T-helper 1 cell treated with Interleukin-12 subunit alpha and Interleukin-12 subunit beta and Interleukin-4 antibody, amounts not matched to agents 30 μg/mL and 1 μg/mL, for 36 hours (primary cell): ENCODE results near the gene SEPTIN7.

Experiments used
- H3K27ac Mint-ChIP-seq: one replicate; pipeline ENCODE4 v1.8.0; 2021; ENCODE audit warnings: mild to moderate bottlenecking, mixed read lengths
- H3K27me3 Mint-ChIP-seq: one replicate; pipeline ENCODE4 v1.8.0; 2021; ENCODE audit warnings: low read depth, mixed read lengths
- H3K36me3 Mint-ChIP-seq: one replicate; pipeline ENCODE4 v1.8.0; 2021; ENCODE audit warnings: low read depth, mixed read lengths
- H3K4me1 Mint-ChIP-seq: one replicate; pipeline ENCODE4 v1.8.0; 2021; ENCODE audit warnings: low read depth, mixed read lengths
- H3K4me3 Mint-ChIP-seq: one replicate; pipeline ENCODE4 v1.8.0; 2021; ENCODE audit warnings: mild to moderate bottlenecking, moderate library complexity, mixed read lengths
- H3K9me3 Mint-ChIP-seq: one replicate; pipeline ENCODE4 v1.8.0; 2021; ENCODE audit warnings: mixed read lengths

Gene SEPTIN7

DNA sequence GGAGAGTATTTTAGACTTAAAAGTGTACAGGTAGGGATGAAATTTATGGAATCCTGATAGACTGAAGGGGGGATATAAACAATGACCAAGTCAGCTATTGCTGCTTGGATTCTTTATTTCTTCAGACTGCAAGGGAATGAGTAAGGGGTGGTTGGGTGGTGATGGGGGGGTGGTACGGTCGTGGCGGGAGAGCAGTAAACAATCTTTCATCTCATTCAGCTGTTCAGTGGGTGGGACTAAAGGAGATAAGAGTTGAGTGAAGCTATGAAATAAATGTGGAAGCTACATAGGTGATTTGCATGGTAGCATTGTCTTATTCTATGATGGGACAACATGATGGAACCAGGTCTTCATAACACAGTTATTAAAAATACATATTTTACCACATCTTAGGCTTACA lies 1.8 kb downstream of the SEPTIN7 start:
- peaks cover 10% of the 10 kb centered on the region for H3K36me3 Mint-ChIP-seq
- H3K4me3 Mint-ChIP-seq: peak overlapping the region; percentile 94
- no peaks in the 10 kb centered on the region for H3K9me3 Mint-ChIP-seq
- H3K4me1 Mint-ChIP-seq: peaks cover 38% of the 10 kb centered on the region
- no peaks in the 10 kb centered on the region for H3K27me3 Mint-ChIP-seq
- H3K27ac Mint-ChIP-seq: peak overlapping the region; percentile 88

DNA sequence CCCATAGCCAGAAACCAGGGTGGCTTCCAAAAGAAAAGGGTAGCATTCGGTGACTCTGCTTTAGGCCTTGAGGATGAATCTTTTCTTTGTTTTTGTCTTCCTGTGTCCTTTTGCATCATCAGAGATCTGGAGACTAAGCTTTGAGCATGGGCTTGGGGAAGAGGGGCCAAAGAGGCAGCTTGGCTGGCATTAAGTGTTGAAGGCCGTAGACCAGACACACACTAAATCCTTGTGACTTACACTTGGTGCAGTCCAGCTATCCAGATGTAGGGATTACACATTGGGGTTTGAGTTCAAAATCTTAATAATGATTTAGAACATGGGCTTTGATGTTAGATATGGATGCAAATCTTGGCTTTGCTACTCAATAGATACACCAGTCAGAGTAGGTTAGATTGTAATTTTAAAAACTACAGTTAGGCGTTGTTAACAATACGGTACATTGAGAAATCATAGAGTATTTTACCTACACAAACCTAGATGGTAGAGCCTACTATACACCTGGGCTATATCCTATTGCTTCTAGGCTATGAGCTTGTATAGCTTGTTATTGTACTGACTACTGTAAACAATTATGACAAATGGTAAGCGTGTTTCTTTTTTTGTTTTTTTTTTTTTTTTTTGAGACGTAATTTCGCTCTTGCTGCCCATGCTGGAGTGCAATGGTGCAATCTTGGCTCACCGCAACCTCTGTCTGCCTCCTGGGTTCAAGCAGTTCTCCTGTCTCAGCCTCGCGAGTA lies 3.5 kb downstream of the SEPTIN7 start:
- Mint-ChIP-seq H3K27me3 (no peaks in the 10 kb centered on the region), H3K4me3 (no peak overlapping the region), H3K9me3 (no peaks in the 10 kb centered on the region), H3K36me3 (peaks cover 15% of the 10 kb centered on the region), H3K27ac (no peak overlapping the region), H3K4me1 (peaks cover 48% of the 10 kb centered on the region)

DNA sequence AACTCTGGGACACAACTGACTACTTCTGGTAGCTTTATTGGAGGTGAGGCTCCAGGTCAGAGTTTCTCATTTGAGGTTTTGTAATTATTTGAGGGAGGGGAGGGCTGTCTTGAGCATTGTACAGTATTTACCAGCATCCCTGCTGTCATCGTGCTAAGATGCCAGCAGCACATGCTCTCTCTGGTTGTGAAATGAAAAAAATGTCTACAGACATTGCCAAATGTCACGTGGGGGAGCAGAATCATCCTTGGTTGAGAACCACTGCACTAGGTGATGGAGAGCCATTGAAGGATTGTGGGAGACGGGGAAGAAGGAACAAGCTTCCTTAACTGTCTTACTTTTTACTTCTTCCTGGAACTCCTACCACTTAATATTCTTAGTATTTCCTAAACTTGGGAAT lies 5.0 kb downstream of the SEPTIN7 start:
- peaks cover 20% of the 10 kb centered on the region for H3K36me3 Mint-ChIP-seq
- peaks cover 49% of the 10 kb centered on the region for H3K4me1 Mint-ChIP-seq

DNA sequence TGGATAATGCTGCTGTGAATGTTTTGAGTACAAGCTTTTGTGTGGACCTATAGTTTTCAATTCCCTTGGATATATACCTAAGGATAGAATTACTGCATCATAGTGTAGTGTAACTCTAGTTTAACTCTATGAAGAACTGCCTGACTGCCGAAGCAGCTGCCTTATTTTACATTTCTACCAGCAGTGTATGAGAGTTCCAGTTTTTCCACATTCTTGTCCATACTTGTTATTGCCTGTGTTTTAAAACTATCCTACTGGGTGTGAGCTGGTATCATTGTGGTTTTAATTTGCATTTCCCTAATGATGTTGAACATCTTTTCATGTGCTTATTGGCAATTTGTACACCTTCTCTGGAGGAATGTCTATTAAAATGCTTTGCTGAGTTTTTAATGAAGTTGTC lies 15.7 kb downstream of the SEPTIN7 start:
- H3K27ac Mint-ChIP-seq: no peak overlapping the region
- no peak overlapping the region for H3K4me3 Mint-ChIP-seq
- peaks cover 38% of the 10 kb centered on the region for H3K4me1 Mint-ChIP-seq
- no peaks in the 10 kb centered on the region for H3K27me3 Mint-ChIP-seq
- H3K9me3 Mint-ChIP-seq: peaks cover 26% of the 10 kb centered on the region
- H3K36me3 Mint-ChIP-seq: peaks cover 26% of the 10 kb centered on the region

More for the DNA sequence above, 5.0 kb downstream of the SEPTIN7 start:
- H3K9me3 Mint-ChIP-seq: no peaks in the 10 kb centered on the region
- H3K27ac Mint-ChIP-seq: no peak overlapping the region
- no peaks in the 10 kb centered on the region for H3K27me3 Mint-ChIP-seq
- H3K4me3 Mint-ChIP-seq: no peak overlapping the region

DNA sequence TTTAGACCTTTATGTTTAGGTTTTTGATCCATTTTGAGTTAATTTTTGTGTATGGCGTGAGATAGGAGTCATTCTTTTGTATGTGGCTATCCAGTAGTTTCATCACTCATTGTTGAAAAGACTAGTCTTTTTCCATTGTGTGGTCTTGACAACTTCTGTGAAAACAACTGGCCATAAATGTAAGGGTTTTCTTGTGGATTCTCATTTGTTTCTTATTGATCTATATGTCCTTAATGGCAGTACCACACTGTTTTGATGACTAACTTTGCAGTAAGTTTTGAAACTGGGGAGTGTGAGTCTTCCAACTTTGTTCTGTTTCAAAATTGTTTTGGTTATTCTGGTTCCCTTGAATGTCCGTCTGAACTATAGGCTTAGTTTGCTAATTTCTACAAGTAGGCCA lies 16.3 kb downstream of the SEPTIN7 start:
- Mint-ChIP-seq H3K27me3 (no peaks in the 10 kb centered on the region), H3K4me3 (no peak overlapping the region), H3K9me3 (peaks cover 26% of the 10 kb centered on the region), H3K4me1 (peaks cover 38% of the 10 kb centered on the region), H3K27ac (no peak overlapping the region), H3K36me3 (peaks cover 26% of the 10 kb centered on the region)

DNA sequence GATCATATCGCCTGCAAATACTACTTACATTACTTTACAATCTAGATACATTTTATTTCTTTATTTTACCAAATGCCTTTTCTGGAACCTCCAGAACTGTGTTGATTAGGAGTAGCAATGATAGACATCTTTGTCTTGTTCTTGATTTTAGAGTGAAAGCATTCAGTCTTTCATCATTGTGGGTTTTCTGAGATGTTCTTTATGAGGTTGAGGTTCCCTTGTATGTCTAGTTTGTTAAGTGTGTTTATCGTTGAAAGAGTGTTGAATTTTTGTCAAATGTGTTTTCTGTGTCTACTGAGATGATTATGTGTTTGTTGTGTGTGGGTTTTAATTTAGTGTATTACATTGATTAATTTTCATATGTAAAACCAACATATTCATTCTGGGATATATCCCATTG lies 17.1 kb downstream of the SEPTIN7 start:
- Mint-ChIP-seq H3K27ac (no peak overlapping the region), H3K4me1 (peaks cover 40% of the 10 kb centered on the region), H3K36me3 (peaks cover 26% of the 10 kb centered on the region), H3K27me3 (no peaks in the 10 kb centered on the region), H3K4me3 (no peak overlapping the region), H3K9me3 (peaks cover 26% of the 10 kb centered on the region)

DNA sequence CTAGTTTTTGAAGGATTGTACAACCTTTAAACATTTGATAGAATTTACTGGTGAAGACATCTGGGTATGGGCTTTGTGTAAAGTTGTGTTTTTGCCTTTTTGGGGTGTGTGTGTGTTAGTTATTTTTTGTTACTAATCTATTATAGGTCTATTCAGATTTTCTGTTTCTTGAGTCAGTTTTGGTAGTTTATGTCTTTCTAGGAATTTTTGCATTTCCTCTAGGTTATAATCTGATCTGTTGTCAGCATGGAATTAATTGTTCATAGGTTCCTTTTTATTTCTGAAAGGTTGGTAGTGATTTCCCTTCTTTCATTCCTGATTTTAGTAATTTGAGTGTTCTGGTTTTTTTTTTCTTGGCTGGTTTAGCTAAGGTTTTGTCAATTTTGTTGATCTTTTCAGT lies 17.7 kb downstream of the SEPTIN7 start:
- Mint-ChIP-seq H3K4me3 (peak overlapping the region; percentile 5), H3K36me3 (peaks cover 28% of the 10 kb centered on the region), H3K4me1 (peaks cover 42% of the 10 kb centered on the region), H3K27ac (peak overlapping the region; percentile 6), H3K27me3 (no peaks in the 10 kb centered on the region), H3K9me3 (peaks cover 26% of the 10 kb centered on the region)

DNA sequence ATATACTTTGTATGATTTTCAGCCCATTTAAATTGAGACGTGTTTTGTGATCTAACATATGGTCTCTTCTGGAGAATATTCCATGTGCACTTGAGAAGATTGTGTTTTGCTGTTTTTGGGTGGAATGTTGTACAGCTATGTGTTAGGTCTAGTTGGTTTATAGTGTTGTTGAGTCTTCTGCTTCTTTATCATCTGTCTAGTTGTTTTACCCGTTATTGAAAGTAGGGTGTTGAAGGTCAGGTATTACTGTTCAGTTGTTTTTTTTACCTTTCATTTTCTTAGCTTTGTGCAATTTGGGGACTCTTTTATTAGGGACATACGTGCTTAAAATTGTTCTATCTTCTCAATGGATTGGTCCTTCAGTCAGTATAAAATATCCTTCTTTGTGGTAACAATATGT lies 18.5 kb downstream of the SEPTIN7 start:
- Mint-ChIP-seq H3K27me3 (no peaks in the 10 kb centered on the region), H3K36me3 (peaks cover 27% of the 10 kb centered on the region), H3K4me1 (peaks cover 44% of the 10 kb centered on the region), H3K27ac (peak overlapping the region; percentile 18), H3K4me3 (no peak overlapping the region), H3K9me3 (peaks cover 26% of the 10 kb centered on the region)

DNA sequence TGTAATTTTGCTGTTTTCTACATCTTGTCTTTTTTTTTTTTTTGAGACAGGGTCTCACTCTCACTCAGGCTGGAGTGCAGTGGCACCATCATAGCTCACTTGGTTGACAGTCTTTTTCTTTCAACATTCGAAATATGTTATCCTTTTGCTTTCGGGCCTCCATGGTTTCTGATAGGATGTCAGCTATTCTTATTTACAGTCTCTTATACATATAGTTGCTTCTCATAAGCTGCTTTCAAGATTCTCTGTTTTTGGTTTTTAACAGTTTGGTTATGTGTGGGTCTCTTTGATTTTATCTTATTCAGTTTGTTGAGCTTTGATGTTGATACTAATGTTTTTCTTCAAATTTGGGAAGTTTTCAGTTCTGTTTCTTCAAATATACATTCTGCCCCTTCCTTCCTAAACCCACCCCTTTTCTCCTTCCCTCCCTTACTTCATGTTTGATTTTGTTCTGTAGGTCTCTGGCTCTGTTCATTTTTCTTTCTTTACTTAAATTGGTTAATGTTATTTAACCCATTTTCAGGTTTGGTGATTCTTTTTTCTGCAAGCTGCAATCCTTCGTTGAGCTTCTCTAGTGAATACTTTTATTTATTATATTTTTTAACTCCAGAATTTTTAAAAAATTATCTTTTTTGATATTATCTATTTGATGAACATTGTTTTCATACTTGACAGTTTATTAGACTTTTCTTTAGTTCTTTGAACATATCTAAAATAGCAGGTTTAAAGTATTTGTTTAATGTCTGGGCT lies 19.3 kb downstream of the SEPTIN7 start:
- no peak overlapping the region for H3K4me3 Mint-ChIP-seq
- H3K36me3 Mint-ChIP-seq: peaks cover 25% of the 10 kb centered on the region
- no peak overlapping the region for H3K27ac Mint-ChIP-seq
- no peaks in the 10 kb centered on the region for H3K27me3 Mint-ChIP-seq
- peaks cover 42% of the 10 kb centered on the region for H3K4me1 Mint-ChIP-seq
- H3K9me3 Mint-ChIP-seq: peaks cover 26% of the 10 kb centered on the region

DNA sequence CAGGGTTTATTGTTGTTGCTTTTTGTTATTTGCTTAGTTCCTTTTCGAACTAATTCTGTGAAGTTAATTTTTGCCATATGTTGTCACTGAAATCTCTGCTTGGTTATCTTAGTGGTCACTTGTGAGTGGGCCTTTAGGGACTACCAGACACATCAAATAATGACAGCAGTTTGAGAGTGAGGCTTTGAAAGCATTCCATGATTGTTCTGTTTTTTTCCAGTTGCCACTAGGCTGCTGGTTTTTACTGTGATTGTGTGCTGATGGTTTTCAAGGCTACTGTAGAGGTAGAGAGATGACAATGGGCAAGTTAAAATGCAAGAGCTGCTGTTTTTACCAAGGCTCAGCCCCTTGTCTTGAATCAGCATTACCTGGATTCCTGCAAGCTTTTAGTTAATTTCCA lies 20.0 kb downstream of the SEPTIN7 start:
- Mint-ChIP-seq H3K27ac (no peak overlapping the region), H3K36me3 (peaks cover 25% of the 10 kb centered on the region), H3K4me1 (peaks cover 42% of the 10 kb centered on the region), H3K9me3 (peaks cover 26% of the 10 kb centered on the region), H3K27me3 (no peaks in the 10 kb centered on the region), H3K4me3 (no peak overlapping the region)

DNA sequence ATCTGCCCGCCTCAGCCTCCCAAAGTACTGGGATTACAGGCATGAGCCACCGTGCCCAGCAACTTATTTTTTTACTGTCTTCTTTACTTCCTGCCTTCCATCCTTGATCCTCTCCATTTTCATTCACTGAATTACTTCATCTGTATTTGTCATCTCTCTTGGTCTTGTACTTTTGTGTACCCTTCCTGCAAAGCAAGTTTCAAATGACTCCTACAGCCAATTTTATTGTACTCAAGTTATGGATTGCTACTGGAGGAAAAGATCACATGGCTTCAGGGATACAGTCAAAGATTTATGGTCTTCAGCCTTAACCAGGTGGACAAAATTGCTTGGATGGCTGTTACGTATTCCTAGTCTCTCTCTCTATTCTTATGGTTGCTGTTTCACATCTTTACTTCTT lies 22.6 kb downstream of the SEPTIN7 start:
- H3K4me1 Mint-ChIP-seq: peaks cover 23% of the 10 kb centered on the region
- H3K4me3 Mint-ChIP-seq: no peak overlapping the region
- H3K27me3 Mint-ChIP-seq: no peaks in the 10 kb centered on the region
- H3K27ac Mint-ChIP-seq: no peak overlapping the region
- peaks cover 18% of the 10 kb centered on the region for H3K9me3 Mint-ChIP-seq
- H3K36me3 Mint-ChIP-seq: peaks cover 15% of the 10 kb centered on the region

DNA sequence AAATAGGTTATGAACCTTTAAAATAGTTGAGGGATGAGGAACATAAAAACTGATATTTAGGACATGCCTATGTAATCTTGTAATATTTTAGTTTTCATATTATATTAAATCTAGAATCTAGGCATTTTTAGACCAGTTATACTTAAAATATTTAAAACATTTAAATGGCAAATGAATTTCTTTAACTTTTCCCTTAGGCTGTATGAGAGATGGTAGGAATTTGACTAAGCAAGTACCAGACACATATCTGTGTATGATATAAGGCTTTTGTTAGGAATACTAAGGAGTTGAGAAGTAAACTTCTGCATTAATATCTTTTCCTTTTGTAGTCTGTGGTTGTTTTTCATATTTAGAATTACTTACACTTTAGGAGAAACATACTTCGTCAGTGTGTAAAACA lies 25.1 kb downstream of the SEPTIN7 start:
- Mint-ChIP-seq H3K4me3 (no peak overlapping the region), H3K9me3 (no peaks in the 10 kb centered on the region), H3K27ac (no peak overlapping the region), H3K27me3 (no peaks in the 10 kb centered on the region), H3K36me3 (peaks cover 7% of the 10 kb centered on the region), H3K4me1 (peaks cover 17% of the 10 kb centered on the region)

DNA sequence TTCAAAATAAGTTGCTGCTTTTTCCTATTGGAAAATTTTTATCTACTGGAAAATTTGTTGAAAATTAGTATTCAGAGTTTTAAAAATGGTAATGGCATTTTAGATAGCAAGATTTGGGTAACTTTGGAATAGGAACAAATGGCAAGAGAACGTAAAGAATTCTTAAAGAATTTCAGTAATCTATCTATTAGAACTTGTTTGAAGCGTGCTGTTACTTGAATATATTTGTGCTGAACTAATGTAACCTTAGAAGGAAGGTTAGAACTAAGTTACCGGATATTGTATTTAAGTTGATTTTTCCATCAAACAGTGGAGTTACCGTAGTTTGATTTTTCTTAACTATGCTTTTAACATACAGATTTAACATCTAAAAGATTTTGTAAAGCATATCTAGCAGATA lies 25.9 kb downstream of the SEPTIN7 start:
- Mint-ChIP-seq H3K9me3 (no peaks in the 10 kb centered on the region), H3K27me3 (no peaks in the 10 kb centered on the region), H3K4me3 (no peak overlapping the region), H3K4me1 (peaks cover 20% of the 10 kb centered on the region), H3K27ac (no peak overlapping the region), H3K36me3 (peaks cover 7% of the 10 kb centered on the region)

DNA sequence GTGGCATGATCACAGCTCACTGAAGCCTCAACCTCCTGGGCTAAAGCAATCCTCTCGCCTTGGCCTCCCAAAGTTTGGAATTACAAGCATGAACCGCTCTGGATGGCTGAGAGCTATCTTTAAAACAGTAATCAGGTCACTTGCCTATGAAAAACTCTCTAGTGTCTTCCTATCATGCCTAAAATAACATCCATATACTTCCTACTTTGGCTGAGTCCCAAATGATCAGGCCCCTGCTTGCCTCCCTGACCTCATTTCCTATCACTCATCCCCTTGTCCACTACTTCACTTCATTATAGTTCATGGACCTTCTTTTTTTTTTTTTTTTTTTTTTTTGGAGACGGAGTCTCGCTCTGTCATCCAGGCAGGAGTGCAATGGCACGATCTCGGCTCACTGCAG lies 28.0 kb downstream of the SEPTIN7 start:
- Mint-ChIP-seq H3K27me3 (no peaks in the 10 kb centered on the region), H3K4me3 (no peak overlapping the region), H3K36me3 (peaks cover 15% of the 10 kb centered on the region), H3K27ac (no peak overlapping the region), H3K9me3 (no peaks in the 10 kb centered on the region), H3K4me1 (peaks cover 14% of the 10 kb centered on the region)

DNA sequence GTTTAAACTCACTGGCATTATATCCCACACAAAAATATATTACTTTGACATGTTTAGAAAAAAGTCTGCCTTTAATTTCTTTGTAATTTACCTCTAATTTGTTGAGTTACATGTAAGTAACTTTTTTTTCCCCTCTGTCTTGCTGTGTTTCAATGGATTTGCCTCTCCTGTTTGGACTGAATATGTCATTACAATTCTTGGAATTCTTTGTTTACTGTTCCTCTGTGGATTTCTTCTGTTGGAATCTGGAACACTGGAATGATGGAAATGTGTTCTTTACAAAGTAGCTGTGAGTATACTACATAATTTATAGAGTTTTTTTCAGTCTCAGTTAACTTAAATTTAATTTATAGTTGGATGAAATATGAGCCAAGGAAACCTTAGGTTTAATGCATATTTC lies 30.4 kb downstream of the SEPTIN7 start:
- Mint-ChIP-seq H3K4me3 (no peak overlapping the region), H3K36me3 (peaks cover 23% of the 10 kb centered on the region), H3K4me1 (peaks cover 18% of the 10 kb centered on the region), H3K27ac (no peak overlapping the region), H3K9me3 (no peaks in the 10 kb centered on the region), H3K27me3 (no peaks in the 10 kb centered on the region)
